NCI-H128 (cell line): ENCODE data around the gene CFAP157.

Experiments
- DNase-seq: peaks from one replicate; lab custom pipeline; 2025; ENCODE audit not compliant: unreplicated experiment; lab: John Stamatoyannopoulos, UW

CFAP157 gene

DNA sequence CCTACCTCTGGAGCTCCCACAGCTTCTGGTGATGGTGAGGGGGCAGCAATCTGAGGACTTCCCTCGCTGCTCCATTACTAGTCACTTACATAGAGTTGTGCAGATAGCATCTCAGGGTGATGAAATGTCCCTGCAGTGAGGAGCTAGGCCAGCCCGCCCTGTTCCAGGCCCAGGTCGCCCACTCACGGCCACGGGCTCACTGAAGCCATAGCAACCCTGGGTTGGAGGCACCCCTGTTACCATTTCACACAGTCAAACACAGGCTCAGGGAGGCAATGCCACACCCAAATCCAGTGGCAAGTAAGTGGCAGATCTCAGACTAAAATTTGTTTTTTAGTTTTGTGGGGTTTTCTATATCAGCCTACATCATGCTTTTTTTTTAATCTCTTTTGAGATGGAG, 52.1 kb downstream of the CFAP157 start:
- no peak for DNase-seq

DNA sequence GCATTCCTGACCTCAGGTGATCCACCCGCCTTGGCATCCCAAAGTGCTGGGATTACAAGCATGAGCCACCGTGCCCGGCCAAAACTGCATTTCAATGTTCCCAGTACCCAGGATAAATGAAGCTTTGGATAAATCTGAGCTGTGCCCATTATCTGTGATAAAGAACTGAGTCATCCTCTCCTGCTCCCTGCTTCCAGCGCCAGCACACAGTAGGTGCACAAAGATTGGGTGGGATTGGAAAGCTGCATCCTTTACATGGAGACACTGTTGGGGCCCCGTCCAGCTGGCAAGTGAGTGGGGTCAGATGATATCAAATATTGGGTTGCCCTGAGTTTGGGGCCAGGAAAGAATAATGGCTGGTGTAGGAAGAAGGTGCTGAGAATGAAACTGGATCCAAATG, 54.3 kb downstream of the CFAP157 start:
- DNase-seq = no peak

DNA sequence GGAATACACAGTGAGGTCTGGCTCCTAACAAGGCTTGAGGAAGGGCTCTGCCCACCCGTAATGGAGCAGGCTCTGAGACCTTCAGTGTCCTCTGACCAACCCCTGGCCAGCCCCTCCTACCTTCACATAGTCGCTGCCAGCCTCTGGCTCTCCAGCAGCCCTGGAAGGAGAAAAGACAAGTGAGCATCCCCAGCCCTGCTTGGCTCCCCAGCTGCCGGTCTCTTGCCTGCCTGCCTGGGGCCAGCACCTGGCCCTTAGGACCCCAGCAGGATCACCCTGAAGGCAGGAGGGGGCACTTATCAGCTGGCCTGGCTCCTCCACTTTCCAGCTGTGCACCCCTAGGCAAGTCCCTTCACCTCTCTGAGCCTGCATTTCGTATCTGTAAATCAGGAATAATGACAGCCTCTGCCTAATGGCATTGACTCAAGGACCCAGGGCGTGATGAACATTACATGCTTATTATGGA, 54.7 kb downstream of the CFAP157 start:
- no peak for DNase-seq

DNA sequence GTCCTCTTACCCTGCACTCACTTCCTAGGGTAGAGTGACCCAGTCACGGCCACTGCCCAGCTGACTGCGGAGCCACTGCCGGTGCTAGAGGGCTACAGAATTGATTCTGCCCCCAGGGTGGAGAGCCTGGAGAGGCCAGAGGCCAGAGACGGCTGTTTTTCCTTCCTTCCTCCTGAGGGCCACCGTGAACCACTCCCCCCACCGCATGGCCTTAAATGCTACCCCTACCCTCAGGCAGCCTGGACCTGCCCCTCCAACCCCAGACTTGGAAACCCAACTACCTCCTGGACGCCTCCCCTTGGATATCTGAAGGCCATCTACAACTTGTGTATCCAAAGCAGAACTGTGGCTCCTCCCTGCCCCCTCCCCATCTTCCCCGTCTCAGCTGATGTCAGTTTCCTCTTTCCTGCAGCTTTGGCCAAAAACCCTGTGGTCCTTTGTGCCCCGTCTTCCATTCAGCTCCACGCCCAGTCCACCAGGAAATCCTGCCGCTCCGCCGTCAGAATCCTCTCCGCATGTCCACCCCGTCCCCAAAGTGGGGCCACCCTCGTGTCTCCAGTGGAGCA, 55.4 kb downstream of the CFAP157 start:
- no peak for DNase-seq

DNA sequence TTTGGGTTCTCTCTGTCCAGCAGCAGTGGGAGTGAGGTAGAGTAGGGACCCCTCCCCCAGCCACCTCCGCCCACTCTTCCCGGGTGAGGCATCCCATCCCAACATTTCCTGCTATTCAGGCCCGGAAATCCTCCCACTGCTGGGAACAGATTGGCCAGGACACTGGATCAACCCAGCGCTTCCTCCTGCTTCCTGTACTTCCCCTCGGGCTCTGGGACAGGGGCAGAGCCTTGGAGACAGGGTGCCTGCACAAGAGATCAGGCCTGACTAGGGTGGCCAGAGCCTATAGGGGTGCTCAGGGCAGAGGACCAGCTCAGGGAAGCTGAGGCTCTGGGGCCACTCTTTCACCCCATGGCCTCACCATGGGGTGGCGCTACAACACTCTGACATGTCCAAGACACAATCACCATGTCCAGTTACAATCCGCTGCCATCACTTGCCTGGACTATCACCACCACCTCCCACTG, 57.2 kb downstream of the CFAP157 start:
- DNase-seq = no peak

DNA sequence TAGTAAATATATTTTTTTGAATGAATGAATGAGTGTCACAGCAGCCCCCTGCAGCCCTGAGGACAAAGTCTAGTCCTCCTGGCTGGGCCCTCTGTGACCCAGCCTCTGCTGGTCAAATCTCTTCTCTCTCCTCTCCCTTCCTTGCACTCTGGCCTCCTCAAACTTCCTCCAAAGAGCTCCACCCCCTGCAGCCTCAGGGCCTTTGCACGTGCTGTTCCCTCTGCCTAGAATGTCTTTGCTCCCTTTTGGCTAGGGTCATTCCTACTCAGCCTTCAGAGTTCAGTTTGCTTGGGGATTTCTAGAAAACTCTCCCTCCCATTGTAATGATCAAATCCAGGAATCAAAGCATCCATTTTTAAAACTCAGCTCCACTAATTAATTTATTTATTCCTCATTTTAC, 58.6 kb downstream of the CFAP157 start:
- no peak for DNase-seq
